Stimulated activated CD8-positive, alpha-beta memory T cell treated with anti-CD3 and anti-CD28 coated beads, Interleukin-12 subunit alpha, Interleukin-12 subunit beta, amount 100 ng/mL, for 4 hours (primary cell): ENCODE data around the gene DCUN1D5.
"Not testable (repeated sequence)": the region's sequence is repeated elsewhere in the genome, so short reads cannot be mapped to it uniquely, and the experiment has no call there.

ENCODE experiments used
- DNase-seq: peaks from one replicate; pipeline ENCODE4 v3.0.0-alpha.2; 2020; ENCODE audit warnings: low read depth

Gene DCUN1D5

GRCh38 chr11:103055221-103055890 is 36.6 kb downstream of the DCUN1D5 start:
- DNase-seq, result no peak

- no peak for DNase-seq
Observed at GRCh38 chr11:103053997-103054396, 38.0 kb downstream of the DCUN1D5 start.

- DNase-seq, result no peak
Observed at GRCh38 chr11:103051981-103052380, 40.0 kb downstream of the DCUN1D5 start.

GRCh38 chr11:103051151-103051801 is 40.7 kb downstream of the DCUN1D5 start:
- DNase-seq, result no peak

GRCh38 chr11:103050351-103050750 is 41.6 kb downstream of the DCUN1D5 start:
- no peak for DNase-seq

GRCh38 chr11:103047837-103048236 is 44.1 kb downstream of the DCUN1D5 start:
- DNase-seq, result no peak

- no peak for DNase-seq
Observed at GRCh38 chr11:103043826-103044678, 47.9 kb downstream of the DCUN1D5 start.

- no peak for DNase-seq
Observed at GRCh38 chr11:103042161-103042560, 49.8 kb downstream of the DCUN1D5 start.

GRCh38 chr11:103035791-103036434 is 56.0 kb downstream of the DCUN1D5 start:
- DNase-seq, result no peak

- no peak for DNase-seq
Observed at GRCh38 chr11:103035216-103035615, 56.7 kb downstream of the DCUN1D5 start.

- DNase-seq, result no peak
Observed at GRCh38 chr11:103031834-103032233, 60.1 kb downstream of the DCUN1D5 start.

GRCh38 chr11:103029401-103029800 is 62.6 kb downstream of the DCUN1D5 start:
- no peak for DNase-seq

GRCh38 chr11:103028304-103029020 is 63.5 kb downstream of the DCUN1D5 start:
- not testable (repeated sequence) for DNase-seq

- DNase-seq, result no peak
Observed at GRCh38 chr11:103024086-103024485, 67.9 kb downstream of the DCUN1D5 start.

GRCh38 chr11:103016031-103016430 is 75.9 kb downstream of the DCUN1D5 start:
- DNase-seq, result no peak

- no peak for DNase-seq
Observed at GRCh38 chr11:103013421-103013820, 78.5 kb downstream of the DCUN1D5 start.
